Ovary (tissue), 10 donors: Measurements from ENCODE around the gene PAK6. TPM values are rescaled to one million over a fixed set of nuclear protein-coding genes. Genes with fewer than 3 reads are reported as not detected.

Experiments used
- DNase-seq, 5 donors: peaks; one replicate each; pipeline ENCODE4 v3.0.0-alpha.2; 2019 to 2020
- H3K27ac ChIP-seq, 2 donors: fragments of 200-600 bp; one replicate each; pipeline versions ENCODE4 v1.5.1 to v1.8.0; 2019 to 2022
- H3K27me3 ChIP-seq: fragments of 200-600 bp; one replicate; pipeline ENCODE4 v1.8.0; 2022
- H3K36me3 ChIP-seq: fragments of 200-600 bp; sonication (generic); one replicate; pipeline ENCODE4 v1.5.1; 2019
- H3K4me1 ChIP-seq: one replicate; pipeline ENCODE4 v1.8.1; 2013; ENCODE audit warnings: mild to moderate bottlenecking, moderate library complexity; ENCODE audit not compliant: insufficient read depth
- H3K4me3 ChIP-seq: fragments of 200-600 bp; sonication (generic); one replicate; pipeline ENCODE4 v1.5.1; 2017
- H3K9me3 ChIP-seq, 2 donors: fragments of 200-600 bp in 1 of 2; sonication (generic) in 1 of 2; one replicate each; pipeline versions ENCODE4 v1.5.1 to v1.8.1; 2013 to 2019; ENCODE audit warnings: mild to moderate bottlenecking in 1 of 2, moderate library complexity in 1 of 2
- EP300 ChIP-seq: sonication (generic); formaldehyde crosslinking; IDR thresholded peaks from one replicate; pipeline ENCODE4 v1.6.1; 2017; ENCODE audit warnings: antibody characterized with exemption
- POLR2A ChIP-seq: fragments of 450-650 bp; IDR thresholded peaks from one replicate; pipeline ENCODE4 v1.6.1; 2017; ENCODE audit warnings: antibody characterized with exemption, mild to moderate bottlenecking, moderate library complexity
- WGBS, 3 donors: extraction: QIAGEN DNeasy Blood & Tissue Kit in 1 of 3; methylation state at CpG; one replicate each; pipeline versions ENCODE4 v1.1.5 to v1.1.7; 2013 to 2017; 5-methylcytosine and 5-hydroxymethylcytosine counted together
- intact Hi-C, 4 donors: fragments of 100-400 bp; cut with DNase I; formaldehyde crosslinking; loops; one replicate each; pipeline versions ENCODE4 v1.11.0 to v1.15.1; 2022 to 2023
- long read RNA-seq, 3 donors: library from polyadenylated mRNA in 2 of 3; unstranded in 2 of 3; transcript quantifications; one replicate each; pipeline ENCODE4 v2.0.0 and lab custom pipeline, GENCODE V29; 2021 to 2026
- polyA plus RNA-seq, 2 donors: library from polyadenylated mRNA; stranded (reverse); fragments of 200-250 nt in 1 of 2; fragments of 350-450 nt in 1 of 2; fragmentation: Illumina TruSeq in 1 of 2; extraction: RNeasy Lipid Tissue Mini Kit (QIAGEN cat#74804) in 1 of 2; gene quantifications; one replicate each; pipeline ENCODE4 v1.2.3, GENCODE V29; 2013 to 2014
- total RNA-seq, 7 donors: library from RNA; depleted of rRNA in 2 of 7; stranded (reverse); fragments of >200 nt in 2 of 7; fragmentation: NEBNext Ultra II Directional in 3 of 7; extraction: Animal tissue kit (Norgen Biotek cat#: 25700) in 3 of 7; gene quantifications; one replicate each; pipeline versions ENCODE4 v1.1.0 to v1.2.4, GENCODE V29; 2016 to 2023
- TF ChIP-seq, protein P1 (sequence below), 3 donors: fragments of 450-650 bp in 2 of 3; fragments of 200-600 bp in 1 of 3; IDR thresholded peaks; one replicate each; pipeline versions ENCODE4 v1.5.1 to v1.8.0; 2016 to 2022; ENCODE audit warnings: antibody characterized with exemption in 3 of 3, mild to moderate bottlenecking in 1 of 3
- donor health status: DM: no; HTN: no; CAD: no; lungs with moderate emphysema.
- donor health status: DM: no; HTN: no; CAD: no.
- donor health status: Bipolar disorder and iron deficiency.
- donor health status: DM: yes; HTN: yes; CAD: no.
- donor health status: DM: no; HTN: no; CAD: no.
- donor health status: DM: yes; HTN: yes; CAD: no.

Gene PAK6
- total RNA-seq (1 to 10 TPM in 6 of 7 donors, under 1 TPM in 1; 0.36 to 6.7 (median 1.6) TPM), polyA plus RNA-seq (under 1 TPM; 0.47 to 0.52 TPM)
- long read RNA-seq, donor 1 = 0 reads
- long read RNA-seq, donor 2 = 0 reads
- long read RNA-seq, donor 3, partial matches to known transcripts = 1 of 1 reads
- long read RNA-seq, donor 3, other reads (novel, unspliced or antisense) = 0 of 1 reads

DNA sequence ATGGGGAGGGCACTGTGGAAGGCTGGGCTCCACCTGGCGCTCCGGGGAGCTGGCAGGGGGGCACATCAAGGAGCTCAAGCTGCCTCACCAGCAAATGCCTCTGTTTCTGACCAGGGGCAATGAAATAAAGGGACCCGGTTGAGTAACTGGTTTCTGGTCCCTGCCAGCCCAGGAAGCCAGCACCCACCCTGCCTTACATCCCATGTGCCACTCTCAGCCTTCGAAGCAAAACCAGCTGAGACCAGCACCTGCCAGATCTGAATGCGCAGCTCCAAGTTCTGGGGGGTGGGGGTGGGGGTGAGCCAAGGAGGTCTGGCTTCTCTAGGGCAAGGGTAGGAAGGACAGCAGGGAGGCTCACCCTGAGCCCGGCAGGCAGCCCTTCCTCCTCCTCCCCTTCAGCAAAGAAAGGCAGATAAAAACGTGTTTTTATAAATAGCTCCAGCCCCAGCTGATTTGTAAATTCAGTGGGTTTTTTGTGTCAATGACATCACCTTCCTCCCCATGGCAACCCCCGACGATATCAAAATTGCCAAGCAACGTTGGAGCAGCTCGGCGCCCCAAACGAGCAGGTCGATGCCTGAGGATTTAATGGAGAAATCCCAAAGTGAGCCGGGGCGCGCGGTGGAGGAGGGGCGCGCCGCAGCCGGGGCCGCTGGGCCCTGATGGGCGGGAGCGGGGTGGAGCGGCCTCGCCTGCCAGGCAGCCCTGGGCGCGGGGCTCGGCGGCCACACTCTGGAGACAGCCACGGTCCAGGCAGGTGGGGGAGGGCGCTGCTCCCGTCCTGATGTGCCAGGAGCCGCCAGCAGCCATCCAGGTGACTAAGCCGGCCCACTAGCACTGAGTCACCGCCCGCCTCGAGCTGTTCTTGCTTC is at the start of gene PAK6:
PAK6 (plus strand) TSS at position 532 of the 872 bp plus-strand sequence. CDS start 25,723 bp downstream, outside the sequence.
- Histone ChIP-seq H3K4me3 (peak within 1 kb of the TSS; percentile 12), H3K27me3 (no peaks in the 10 kb centered on the region), H3K4me1 (no peaks in the 10 kb centered on the region), H3K36me3 (no peaks in the 10 kb centered on the region), H3K27ac (no peak within 1 kb of the TSS), H3K9me3 (no peaks in the 10 kb centered on the region)
- peak in 4 of 5 donors; percentile 23 to 58 (median 48) for DNase-seq
- WGBS, 3 donors = 4 to 5% (median 4%) methylated on average over 39 of the region's 39 CpGs
- intact Hi-C loops = no loop called here
- TF ChIP-seq, protein P1, sequence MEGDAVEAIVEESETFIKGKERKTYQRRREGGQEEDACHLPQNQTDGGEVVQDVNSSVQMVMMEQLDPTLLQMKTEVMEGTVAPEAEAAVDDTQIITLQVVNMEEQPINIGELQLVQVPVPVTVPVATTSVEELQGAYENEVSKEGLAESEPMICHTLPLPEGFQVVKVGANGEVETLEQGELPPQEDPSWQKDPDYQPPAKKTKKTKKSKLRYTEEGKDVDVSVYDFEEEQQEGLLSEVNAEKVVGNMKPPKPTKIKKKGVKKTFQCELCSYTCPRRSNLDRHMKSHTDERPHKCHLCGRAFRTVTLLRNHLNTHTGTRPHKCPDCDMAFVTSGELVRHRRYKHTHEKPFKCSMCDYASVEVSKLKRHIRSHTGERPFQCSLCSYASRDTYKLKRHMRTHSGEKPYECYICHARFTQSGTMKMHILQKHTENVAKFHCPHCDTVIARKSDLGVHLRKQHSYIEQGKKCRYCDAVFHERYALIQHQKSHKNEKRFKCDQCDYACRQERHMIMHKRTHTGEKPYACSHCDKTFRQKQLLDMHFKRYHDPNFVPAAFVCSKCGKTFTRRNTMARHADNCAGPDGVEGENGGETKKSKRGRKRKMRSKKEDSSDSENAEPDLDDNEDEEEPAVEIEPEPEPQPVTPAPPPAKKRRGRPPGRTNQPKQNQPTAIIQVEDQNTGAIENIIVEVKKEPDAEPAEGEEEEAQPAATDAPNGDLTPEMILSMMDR (IDR thresholded peaks at IDR 0.05) = no peak
- no peak for TF ChIP-seq EP300
- no peak for TF ChIP-seq POLR2A

DNA sequence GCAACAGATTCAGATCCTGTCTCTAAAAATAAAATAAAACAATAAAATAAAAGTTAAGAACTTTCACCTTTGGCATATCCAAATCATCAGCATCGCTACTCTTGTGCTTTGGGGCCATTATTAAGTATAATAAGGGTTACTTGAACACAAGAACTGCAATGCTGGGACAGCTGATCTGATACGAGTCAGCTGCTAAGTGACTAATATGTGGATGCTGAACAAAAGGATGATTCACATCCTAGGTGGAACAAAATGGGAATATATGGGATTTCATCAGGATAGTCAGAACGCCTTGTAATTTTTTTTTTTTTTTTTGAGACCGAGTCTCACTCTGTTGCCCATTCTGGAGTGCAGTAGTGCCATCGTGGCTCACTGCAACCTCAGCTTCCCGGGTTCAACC is 48.3 kb upstream of the PAK6 start:
- intact Hi-C loops = no loop called here
- Histone ChIP-seq H3K27ac (no peak overlapping the region), H3K36me3 (no peaks in the 10 kb centered on the region), H3K9me3 (no peaks in the 10 kb centered on the region), H3K27me3 (no peaks in the 10 kb centered on the region), H3K4me3 (no peak overlapping the region), H3K4me1 (no peaks in the 10 kb centered on the region)
- no peak for TF ChIP-seq EP300
- TF ChIP-seq, protein P1 (IDR thresholded peaks at IDR 0.05) = no peak
- TF ChIP-seq POLR2A = no peak
- DNase-seq = no peak
- 84 to 93% (median 86%) methylated on average over 6 of the region's 6 CpGs for WGBS, 3 donors

DNA sequence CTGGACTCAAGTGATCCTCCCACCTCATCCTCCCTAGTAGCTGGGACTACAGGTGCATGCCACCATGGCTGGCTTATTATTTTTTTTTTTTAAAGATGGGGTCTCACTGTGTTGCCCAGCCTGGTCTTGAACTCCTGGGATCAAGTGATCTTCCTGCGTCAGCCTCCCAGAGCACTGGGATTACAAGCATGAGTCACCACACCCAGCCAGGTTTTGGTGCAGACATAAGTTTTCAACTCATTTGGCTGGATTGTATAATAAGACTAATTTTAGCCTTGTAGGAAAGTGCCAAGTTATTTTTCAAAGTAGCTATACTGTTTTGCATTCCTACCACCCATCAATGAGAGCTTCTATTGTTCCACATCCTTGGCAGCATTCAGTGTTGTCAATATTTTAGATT is 45.9 kb upstream of the PAK6 start:
- intact Hi-C loops = no loop called here

DNA sequence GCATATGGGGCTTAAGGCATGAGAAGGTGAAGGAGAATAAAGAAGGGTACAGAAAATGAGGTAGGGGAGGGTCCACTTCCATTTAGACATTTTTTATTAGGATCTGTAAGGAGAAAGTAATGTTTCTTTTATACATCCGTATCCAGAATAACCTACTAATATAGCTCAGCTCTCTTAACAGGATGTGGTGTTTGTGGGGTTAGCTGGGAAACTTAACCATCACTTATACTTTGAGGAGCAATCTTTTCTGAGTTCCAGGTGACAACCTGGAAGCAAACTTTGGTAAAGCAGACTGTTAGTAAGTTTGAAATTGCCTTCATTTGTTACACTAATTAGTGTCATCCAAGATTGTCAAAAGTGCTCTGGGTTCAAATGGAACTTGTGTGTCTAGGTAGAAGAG is 41.4 kb upstream of the PAK6 start:
- WGBS, 3 donors = 90 to 97% (median 97%) methylated on average over 1 of the region's 1 CpG

More for the DNA sequence above, 45.9 kb upstream of the PAK6 start:
- no peaks in the 10 kb centered on the region for H3K4me1 ChIP-seq
- no peak overlapping the region for H3K27ac ChIP-seq
- no peaks in the 10 kb centered on the region for H3K9me3 ChIP-seq
- H3K4me3 ChIP-seq = no peak overlapping the region
- H3K27me3 ChIP-seq = no peaks in the 10 kb centered on the region
- TF ChIP-seq POLR2A (no peak), EP300 (no peak)
- TF ChIP-seq, protein P1 (IDR thresholded peaks at IDR 0.05) = no peak
- WGBS, 3 donors = 38 to 70% (median 64%) methylated on average over 1 of the region's 1 CpG
- DNase-seq = no peak
- no peaks in the 10 kb centered on the region for H3K36me3 ChIP-seq

More for the DNA sequence above, 41.4 kb upstream of the PAK6 start:
- Histone ChIP-seq H3K27me3 (no peaks in the 10 kb centered on the region), H3K4me1 (no peaks in the 10 kb centered on the region), H3K27ac (no peak overlapping the region), H3K9me3 (no peaks in the 10 kb centered on the region), H3K4me3 (no peak overlapping the region), H3K36me3 (no peaks in the 10 kb centered on the region)
- TF ChIP-seq EP300 (no peak), POLR2A (no peak)
- TF ChIP-seq, protein P1 (IDR thresholded peaks at IDR 0.05) = no peak
- DNase-seq = no peak
- intact Hi-C loops = no loop called here
